Measurements from ENCODE around the gene MLNR. TPM values are rescaled to one million over a fixed set of nuclear protein-coding genes. Genes with fewer than 3 reads are reported as not detected.

MLNR gene
- total RNA-seq, 1 donor from 2014 or later, result not detected

Other genes with a start within 250 kb of the MLNR start
- 22.1 and 23.5 TPM in 2 replicates for gene FNDC3A, start 244.4 kb upstream of the MLNR start, total RNA-seq
- gene CDADC1, start 27.6 kb downstream of the MLNR start, total RNA-seq, result 8.0 and 9.5 TPM in 2 replicates
- gene CAB39L, start 223.7 kb downstream of the MLNR start, total RNA-seq, result 5.7 and 6.8 TPM in 2 replicates
- 13.4 and 14.5 TPM in 2 replicates for gene SETDB2, start 223.9 kb downstream of the MLNR start, total RNA-seq